Endothelial cell of hepatic sinusoid (primary cell): ENCODE results near the gene EIF4H.
"Not testable (repeated sequence)": the region's sequence is repeated elsewhere in the genome, so short reads cannot be mapped to it uniquely, and the experiment has no call there.

Experiments
- in situ Hi-C: cut with HindIII; loops from 2 replicates; pipeline ENCODE4 v1.10.0; 2017; ENCODE audit warnings: low sequenced_read_pairs

EIF4H gene

DNA sequence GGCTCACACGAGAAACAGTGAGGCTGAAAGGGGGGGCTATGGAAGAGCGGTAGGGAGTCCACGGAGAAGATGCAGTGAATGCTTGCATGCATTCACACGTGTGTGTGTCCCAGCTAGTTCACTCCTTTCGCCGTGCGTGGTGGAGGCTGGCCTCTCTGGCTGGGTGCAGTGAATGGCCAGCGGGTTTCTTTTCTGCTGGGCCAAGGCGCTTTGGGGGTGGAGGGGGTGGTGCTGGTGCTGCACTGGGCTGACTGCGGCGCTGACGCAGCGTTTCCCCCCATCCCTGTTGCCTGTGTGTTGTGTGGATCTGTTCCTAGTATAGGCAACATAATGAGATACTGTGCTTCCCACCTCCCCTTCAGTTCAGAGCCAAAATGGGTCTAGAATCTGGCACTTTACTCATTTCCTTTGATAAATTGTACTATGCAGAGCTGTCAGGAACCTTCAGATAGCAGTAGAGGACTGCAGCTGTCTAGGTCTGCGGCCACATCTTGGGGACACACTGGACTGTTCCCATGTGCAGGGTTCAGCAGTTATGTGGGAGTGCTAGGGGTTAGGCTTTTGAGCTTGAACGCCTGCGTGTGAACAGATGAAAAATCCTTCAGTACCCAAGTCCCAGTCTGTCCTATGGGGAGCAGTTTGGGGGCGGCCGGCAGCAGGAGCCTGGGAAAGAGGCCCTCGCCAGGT lies 22.0 kb downstream of the EIF4H start:
- in situ Hi-C loops = not testable (repeated sequence)

GRCh38 chr7:74197449-74198124 lies 23.4 kb downstream of the EIF4H start:
- in situ Hi-C loops = no loop called here

GRCh38 chr7:74199551-74200355 lies 25.6 kb downstream of the EIF4H start:
- in situ Hi-C loops = no loop called here

- in situ Hi-C loops = no loop called here
These were observed 28.8 kb downstream of the EIF4H start for GRCh38 chr7:74202841-74203556.

- in situ Hi-C loops = no loop called here
These were observed 29.9 kb downstream of the EIF4H start for GRCh38 chr7:74203956-74204618.

GRCh38 chr7:74206052-74206451 lies 31.9 kb downstream of the EIF4H start:
- in situ Hi-C loops = not testable (repeated sequence)

GRCh38 chr7:74206589-74207120 lies 32.5 kb downstream of the EIF4H start:
- in situ Hi-C loops = no loop called here

DNA sequence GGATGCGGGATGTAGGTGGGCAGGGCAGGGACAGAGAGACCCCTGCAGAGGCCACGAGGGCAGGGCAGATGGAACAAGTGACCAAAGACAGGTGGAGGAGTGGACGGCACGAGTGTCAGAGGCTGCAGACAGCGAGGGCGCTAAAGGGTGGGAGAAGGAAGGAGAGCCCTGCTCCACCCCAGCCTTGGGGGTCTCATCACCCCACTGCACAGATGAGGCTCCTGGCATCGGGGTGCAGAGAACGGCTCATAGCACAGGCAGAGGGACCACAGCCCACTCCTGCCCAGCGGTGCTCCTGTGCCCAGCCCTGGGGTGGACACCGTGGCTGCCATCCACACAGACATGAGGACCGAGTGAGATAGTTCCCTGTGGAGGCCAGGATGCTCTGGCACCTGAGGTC lies 33.4 kb downstream of the EIF4H start:
- in situ Hi-C loops = no loop called here

DNA sequence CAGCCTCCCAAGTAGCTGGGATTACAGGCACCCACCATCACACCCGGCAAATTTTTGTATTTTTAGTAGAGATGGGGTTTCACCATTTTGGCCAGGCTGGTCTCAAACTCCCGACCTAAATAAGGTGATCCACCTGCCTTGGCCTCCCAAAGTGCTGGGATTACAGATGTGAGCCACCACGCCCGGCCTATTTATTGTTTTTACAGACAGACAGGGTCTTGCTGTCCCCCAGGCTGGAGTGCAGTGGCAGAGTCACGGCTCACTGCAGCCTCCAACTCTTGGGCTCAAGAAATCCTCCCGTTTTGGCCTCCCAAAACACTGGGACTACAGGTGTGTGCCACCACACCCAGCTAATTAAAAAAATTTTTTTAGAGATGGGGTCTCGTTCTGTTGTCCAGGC lies 34.1 kb downstream of the EIF4H start:
- in situ Hi-C loops = not testable (repeated sequence)

DNA sequence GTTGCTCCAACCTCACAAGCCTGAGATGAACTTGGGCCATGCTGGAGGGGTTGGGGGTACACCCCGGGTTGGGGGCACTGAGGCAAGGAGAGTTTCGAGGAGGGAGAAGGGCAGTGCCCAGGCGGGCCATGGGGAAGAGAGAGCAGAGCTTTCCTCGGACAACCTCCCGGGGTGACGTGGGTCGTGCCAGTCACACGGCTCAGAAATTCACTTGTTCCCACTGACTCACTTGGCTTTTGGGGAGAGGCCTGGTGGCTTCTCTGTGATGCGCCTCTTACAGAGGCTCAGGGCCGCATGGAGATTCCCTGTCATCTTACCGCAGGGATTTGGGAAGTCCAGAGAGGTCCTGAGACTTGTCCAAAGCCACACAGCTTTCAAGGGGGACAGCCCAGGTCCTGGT lies 38.5 kb downstream of the EIF4H start:
- in situ Hi-C loops = no loop called here

DNA sequence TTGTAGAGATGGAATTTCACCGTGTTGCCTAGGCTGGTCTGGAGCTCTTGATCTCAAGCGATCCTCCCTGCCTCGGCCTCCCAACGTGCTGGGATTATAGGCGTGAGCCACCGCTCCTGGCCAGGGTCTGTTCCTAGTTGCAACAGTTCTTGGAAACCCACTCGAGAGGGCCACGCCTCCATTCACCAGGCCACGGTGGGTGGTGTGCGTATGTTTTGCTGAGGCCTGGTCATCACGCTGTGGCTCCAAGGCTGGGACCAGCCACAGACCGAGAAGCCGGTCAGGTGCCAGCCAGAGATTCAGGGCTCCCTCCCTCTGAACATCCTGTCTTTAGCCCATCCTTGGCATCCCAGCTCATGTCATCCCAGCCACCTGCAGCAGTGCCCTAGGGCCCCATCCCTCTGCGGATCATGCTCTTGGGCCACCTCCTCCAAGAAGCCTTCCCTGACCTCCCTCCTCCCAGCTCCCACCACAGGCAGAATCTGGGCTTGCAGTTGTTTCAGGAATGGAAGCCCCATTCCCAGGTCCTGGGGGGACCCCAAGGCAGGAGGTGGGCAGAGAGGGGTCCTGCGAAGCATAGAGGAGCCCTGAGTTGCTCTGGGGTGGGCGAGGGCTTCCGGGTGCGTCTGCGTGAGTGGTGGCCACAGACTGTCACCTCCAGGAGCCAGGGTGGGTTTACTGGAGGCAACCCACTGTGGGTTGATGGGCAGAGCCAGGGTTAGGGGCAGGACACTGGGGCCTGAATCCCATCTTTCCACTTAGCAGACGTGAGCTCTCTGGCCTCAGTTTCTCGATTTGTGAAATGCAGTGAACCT lies 40.9 kb downstream of the EIF4H start:
- in situ Hi-C loops = no loop called here

DNA sequence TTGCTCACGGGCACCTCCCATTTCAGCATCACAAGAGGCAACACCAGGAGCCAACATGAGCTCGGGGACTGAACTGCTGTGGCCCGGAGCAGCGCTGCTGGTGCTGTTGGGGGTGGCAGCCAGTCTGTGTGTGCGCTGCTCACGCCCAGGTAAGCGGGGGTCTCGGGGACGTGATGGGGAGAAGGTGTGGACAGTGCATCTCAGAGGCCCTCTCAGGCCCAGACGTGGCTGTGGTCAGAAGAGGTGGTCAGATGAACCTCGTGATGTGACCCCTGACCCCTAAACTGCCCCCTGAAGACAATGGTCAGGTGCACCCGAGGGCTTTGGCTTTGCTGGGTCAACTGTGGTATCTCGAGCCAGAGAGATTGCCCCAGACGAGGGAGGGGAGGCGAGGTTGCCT lies 41.8 kb downstream of the EIF4H start:
- in situ Hi-C loops = no loop called here

GRCh38 chr7:74216361-74216761 lies 42.2 kb downstream of the EIF4H start:
- in situ Hi-C loops = no loop called here

- in situ Hi-C loops = no loop called here
These were observed 43.5 kb downstream of the EIF4H start for GRCh38 chr7:74217455-74218342.

DNA sequence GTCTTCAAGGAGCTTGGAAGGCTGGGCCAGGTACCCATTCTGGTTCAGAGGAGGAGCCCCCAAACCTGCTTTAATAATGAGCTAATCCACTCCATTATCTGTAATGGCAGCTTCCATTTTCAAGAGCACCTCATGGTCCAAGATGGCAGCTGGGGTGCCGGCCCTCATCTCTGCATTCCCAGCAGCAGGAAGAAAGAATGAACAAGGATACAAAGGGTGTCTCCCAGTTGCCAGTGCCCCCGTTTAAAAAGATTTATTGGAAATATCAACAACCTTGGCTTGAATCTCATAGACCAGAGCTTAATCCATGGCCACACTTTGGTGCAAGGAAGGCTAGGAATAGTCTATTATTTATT lies 44.2 kb downstream of the EIF4H start:
- in situ Hi-C loops = no loop called here

GRCh38 chr7:74219416-74219815 lies 45.3 kb downstream of the EIF4H start:
- in situ Hi-C loops = no loop called here

- in situ Hi-C loops = no loop called here
These were observed 46.1 kb downstream of the EIF4H start for GRCh38 chr7:74220229-74220628.

DNA sequence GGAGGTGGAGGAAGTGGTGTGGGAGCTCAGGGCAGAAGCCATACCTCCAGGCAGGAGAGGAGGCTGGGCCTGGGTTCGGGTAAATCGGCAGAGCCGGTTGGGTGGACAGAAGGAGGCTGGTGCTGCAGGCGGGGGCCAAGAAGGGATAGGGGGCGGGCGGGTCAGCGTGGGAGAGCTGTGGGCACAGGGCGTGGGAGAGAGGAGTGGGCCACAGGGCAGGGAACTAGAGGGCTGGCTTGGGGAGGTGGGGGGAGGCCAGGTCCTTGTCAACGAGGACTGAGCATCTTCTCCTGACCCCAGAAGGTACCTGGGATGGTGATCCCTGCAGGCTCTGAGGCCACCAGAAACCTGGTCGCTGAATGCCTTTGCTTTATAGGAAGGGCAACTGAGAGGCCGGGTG lies 47.6 kb downstream of the EIF4H start:
- in situ Hi-C loops = no loop called here
